GM10266 (cell line): ENCODE results near the gene RPL10A.
"Not testable (repeated sequence)": the region's sequence is repeated elsewhere in the genome, so short reads cannot be mapped to it uniquely, and the experiment has no call there.

Experiments
- DNase-seq: peaks from one replicate; pipeline ENCODE4 v3.0.0; 2012; ENCODE audit errors: extremely low spot score
- CTCF ChIP-seq: IDR thresholded peaks from 2 replicates; pipeline ENCODE4 v1.5.1; 2012; ENCODE audit warnings: mild to moderate bottlenecking, low read depth; ENCODE audit not compliant: control insufficient read depth, insufficient read depth; ENCODE audit errors: missing control alignments

RPL10A gene

GRCh38 chr6:35514587-35514986, 46.4 kb downstream of the RPL10A start:
- no peak for DNase-seq

GRCh38 chr6:35515939-35516338, 47.7 kb downstream of the RPL10A start:
- DNase-seq = not testable (repeated sequence)

More at GRCh38 chr6:35514587-35514986, 46.4 kb downstream of the RPL10A start:
- TF ChIP-seq CTCF = no peak

GRCh38 chr6:35516712-35517111, 48.5 kb downstream of the RPL10A start:
- no peak for TF ChIP-seq CTCF
- DNase-seq = no peak

- DNase-seq = not testable (repeated sequence)
Observed at GRCh38 chr6:35517978-35518377, 49.8 kb downstream of the RPL10A start.

- peak; percentile 1 for DNase-seq
- no peak for TF ChIP-seq CTCF
Observed at GRCh38 chr6:35518566-35519312, 50.5 kb downstream of the RPL10A start.

GRCh38 chr6:35519313-35520015, 51.3 kb downstream of the RPL10A start:
- peak; percentile 1 for DNase-seq
- TF ChIP-seq CTCF = no peak
